ENCODE results near the gene GRIN1.
"Not testable (repeated sequence)": the region's sequence is repeated elsewhere in the genome, so short reads cannot be mapped to it uniquely, and the experiment has no call there.

GRCh38 chr9:137135154-137135553, 3.8 kb upstream of the GRIN1 start:
- TF ChIP-seq CTCF (conservative IDR thresholded peaks at IDR 0.05 in 1 of 2, IDR thresholded peaks at IDR 0.05 in 1 of 2; ENCODE audit: extremely low read depth in 1 of 2, insufficient read depth in 1 of 2, low read depth in 1 of 2, low read length in 2 of 2); EZH2 (IDR thresholded peaks at IDR 0.05; ENCODE audit: borderline replicate concordance, low read length): not testable (repeated sequence)

All from mammary epithelial cell (primary cell).